DND-41 (cell line): ENCODE data around the gene FAM83F.
"Not testable (repeated sequence)": the region's sequence is repeated elsewhere in the genome, so short reads cannot be mapped to it uniquely, and the experiment has no call there.

ENCODE experiments used
- ATAC-seq: fragments of 200-7000 bp; cut with Tn5 transposase; 3 replicates; pipeline ENCODE4 v1.9.1; 2021; ENCODE audit warnings: low read depth; ENCODE audit not compliant: insufficient read depth
- DNase-seq: peaks from one replicate; pipeline ENCODE4 v3.0.0-alpha.2; 2020
- H2AFZ ChIP-seq: 2 replicates; pipeline ENCODE4 v1.6.0; 2012; ENCODE audit warnings: low read depth, low read length
- H3K27ac ChIP-seq: 2 replicates; pipeline ENCODE4 v1.5.1; 2012; ENCODE audit warnings: low read length, inconsistent platforms
- H3K27me3 ChIP-seq: fragments of 200-600 bp; sonication (generic); 2 replicates; pipeline ENCODE4 v1.6.0; 2012; ENCODE audit warnings: low read length, mild to moderate bottlenecking, inconsistent platforms; ENCODE audit not compliant: insufficient read depth, poor library complexity
- H3K36me3 ChIP-seq: 2 replicates; pipeline ENCODE4 v1.5.1; 2012; ENCODE audit warnings: low read length, inconsistent platforms; ENCODE audit not compliant: insufficient read depth
- H3K4me1 ChIP-seq: 2 replicates; pipeline ENCODE4 v1.5.1; 2012; ENCODE audit warnings: mild to moderate bottlenecking, low read length; ENCODE audit not compliant: insufficient read depth
- H3K4me2 ChIP-seq: 2 replicates; pipeline ENCODE4 v1.6.0; 2012; ENCODE audit warnings: mild to moderate bottlenecking, moderate library complexity, low read length, inconsistent platforms; ENCODE audit not compliant: insufficient read depth
- H3K4me3 ChIP-seq, 2 experiments: fragments of 200-600 bp in 1 of 2; shearing (Covaris generic) in 1 of 2; 2 replicates each; pipeline ENCODE4 v1.5.1; 2012 to 2016; ENCODE audit warnings: inconsistent platforms in 2 of 2, low read length in 2 of 2, mild to moderate bottlenecking in 2 of 2, low read depth in 1 of 2, moderate library complexity in 1 of 2
- H3K79me2 ChIP-seq: 2 replicates; pipeline ENCODE4 v1.6.0; 2012; ENCODE audit warnings: low read length, inconsistent platforms; ENCODE audit not compliant: insufficient read depth
- H3K9ac ChIP-seq: 2 replicates; pipeline ENCODE4 v1.6.0; 2012; ENCODE audit warnings: low read depth, mild to moderate bottlenecking, inconsistent platforms, low read length, moderate library complexity
- H3K9me3 ChIP-seq: 2 replicates; pipeline ENCODE4 v1.5.1; 2012; ENCODE audit warnings: low read length, moderate library complexity, mild to moderate bottlenecking, inconsistent platforms; ENCODE audit not compliant: insufficient read depth, severe bottlenecking
- H4K20me1 ChIP-seq: 2 replicates; pipeline ENCODE4 v1.6.0; 2012; ENCODE audit warnings: low read length; ENCODE audit not compliant: insufficient read depth
- CTCF ChIP-seq: IDR thresholded peaks from 2 replicates; pipeline ENCODE4 v1.5.1; 2012; ENCODE audit warnings: borderline replicate concordance, low read length, moderate library complexity, mild to moderate bottlenecking; ENCODE audit not compliant: poor library complexity, severe bottlenecking; ENCODE audit errors: extremely low read depth
- EZH2 ChIP-seq: IDR thresholded peaks from 3 replicates; pipeline ENCODE4 v1.6.1; 2012; ENCODE audit warnings: borderline replicate concordance, low read depth, mild to moderate bottlenecking, moderate library complexity, low read length, inconsistent platforms; ENCODE audit not compliant: severe bottlenecking

Gene FAM83F

GRCh38 chr22:39947220-39948216, 47.2 kb upstream of the FAM83F start:
- ATAC-seq (no peak), DNase-seq (no peak)
- Histone ChIP-seq H3K4me3 (no peak overlapping the region), H3K36me3 (peaks cover 39% of the 10 kb centered on the region), H3K27me3 (no peaks in the 10 kb centered on the region), H4K20me1 (no peaks in the 10 kb centered on the region), H2AFZ (no peak overlapping the region), H3K27ac (peak overlapping the region; percentile 83), H3K79me2 (peaks cover 81% of the 10 kb centered on the region), H3K9me3 (no peaks in the 10 kb centered on the region), H3K9ac (no peak overlapping the region; the same call in 1 of the 2 replicates), H3K4me2 (no peak overlapping the region), H3K4me1 (peaks cover 92% of the 10 kb centered on the region)
- TF ChIP-seq EZH2 (no peak), CTCF (no peak)

- peak overlapping the region; percentile 83 for H3K27ac ChIP-seq
- H2AFZ ChIP-seq: no peak overlapping the region
- peak overlapping the region; percentile 44 for H3K4me2 ChIP-seq
- H3K4me1 ChIP-seq: peaks cover 86% of the 10 kb centered on the region
- H3K4me3 ChIP-seq: peak overlapping the region in 1 of 2 experiments; percentile 12; a peak in 1 of 4 replicates
- H3K27me3 ChIP-seq: no peaks in the 10 kb centered on the region
- peaks cover 73% of the 10 kb centered on the region for H3K79me2 ChIP-seq
- no peaks in the 10 kb centered on the region for H3K9me3 ChIP-seq
- peak overlapping the region; percentile 49 for H3K9ac ChIP-seq
- no peak for ATAC-seq
- no peaks in the 10 kb centered on the region for H4K20me1 ChIP-seq
- TF ChIP-seq CTCF: no peak
- no peak for TF ChIP-seq EZH2
- peaks cover 50% of the 10 kb centered on the region for H3K36me3 ChIP-seq
- DNase-seq: no peak
These were observed 44.6 kb upstream of the FAM83F start for GRCh38 chr22:39949964-39950737.

GRCh38 chr22:39951603-39952293, 43.0 kb upstream of the FAM83F start:
- ATAC-seq: peak; percentile 91
- Histone ChIP-seq H3K79me2 (peaks cover 58% of the 10 kb centered on the region), H3K4me3 (peak overlapping the region in 1 of 2 experiments; percentile 15; a peak in 2 of 4 replicates), H3K4me2 (peak overlapping the region; percentile 44), H3K27ac (peak overlapping the region; percentile 83), H3K4me1 (peaks cover 83% of the 10 kb centered on the region), H3K9ac (peak overlapping the region; percentile 49), H2AFZ (peak overlapping the region; percentile 32), H3K36me3 (peaks cover 62% of the 10 kb centered on the region)
- H3K9me3 ChIP-seq, H3K27me3 ChIP-seq, H4K20me1 ChIP-seq: not testable (repeated sequence)
- DNase-seq: peak; percentile 85
- TF ChIP-seq CTCF: peak; percentile 44
